Measurements from ENCODE around the gene M1AP. TPM values are rescaled to one million over a fixed set of nuclear protein-coding genes. Genes with fewer than 3 reads are reported as not detected.

M1AP gene
- total and polyA plus RNA-seq, 9 donors: 0.36 to 0.72 (median 0.45) TPM; not detected in 3

DNA sequence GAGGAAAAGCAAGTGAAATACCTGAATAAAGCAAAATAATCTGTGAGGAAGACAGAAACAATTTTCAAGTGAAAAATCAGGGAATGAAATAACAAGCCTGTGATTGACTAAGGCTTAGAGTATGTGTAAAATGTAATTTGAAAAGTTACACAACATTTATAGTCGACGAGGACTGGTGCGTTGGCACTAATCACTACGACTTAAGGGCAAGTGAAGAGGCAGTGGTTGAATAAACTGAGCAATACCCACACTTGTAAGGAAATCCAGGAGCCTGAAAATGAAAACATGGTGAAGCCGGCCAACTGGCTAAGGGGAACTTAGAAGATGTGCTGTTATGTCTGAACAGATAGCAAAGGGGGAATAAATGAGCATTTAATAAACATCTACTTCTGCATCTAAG is 80.2 kb downstream of the M1AP start:
- Histone ChIP-seq H3K36me3 (no peaks in the 10 kb centered on the region), H3K27ac (no peak overlapping the region), H3K9me3 (no peaks in the 10 kb centered on the region), H3K4me1 (ENCODE audit: insufficient read depth) (no peaks in the 10 kb centered on the region), H3K4me3 (no peak overlapping the region), H3K27me3 (no peaks in the 10 kb centered on the region)
- TF ChIP-seq EP300 (IDR thresholded peaks at IDR 0.05) (no peak), POLR2A (IDR thresholded peaks at IDR 0.05) (no peak)
- TF ChIP-seq, protein P1, sequence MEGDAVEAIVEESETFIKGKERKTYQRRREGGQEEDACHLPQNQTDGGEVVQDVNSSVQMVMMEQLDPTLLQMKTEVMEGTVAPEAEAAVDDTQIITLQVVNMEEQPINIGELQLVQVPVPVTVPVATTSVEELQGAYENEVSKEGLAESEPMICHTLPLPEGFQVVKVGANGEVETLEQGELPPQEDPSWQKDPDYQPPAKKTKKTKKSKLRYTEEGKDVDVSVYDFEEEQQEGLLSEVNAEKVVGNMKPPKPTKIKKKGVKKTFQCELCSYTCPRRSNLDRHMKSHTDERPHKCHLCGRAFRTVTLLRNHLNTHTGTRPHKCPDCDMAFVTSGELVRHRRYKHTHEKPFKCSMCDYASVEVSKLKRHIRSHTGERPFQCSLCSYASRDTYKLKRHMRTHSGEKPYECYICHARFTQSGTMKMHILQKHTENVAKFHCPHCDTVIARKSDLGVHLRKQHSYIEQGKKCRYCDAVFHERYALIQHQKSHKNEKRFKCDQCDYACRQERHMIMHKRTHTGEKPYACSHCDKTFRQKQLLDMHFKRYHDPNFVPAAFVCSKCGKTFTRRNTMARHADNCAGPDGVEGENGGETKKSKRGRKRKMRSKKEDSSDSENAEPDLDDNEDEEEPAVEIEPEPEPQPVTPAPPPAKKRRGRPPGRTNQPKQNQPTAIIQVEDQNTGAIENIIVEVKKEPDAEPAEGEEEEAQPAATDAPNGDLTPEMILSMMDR (IDR thresholded peaks at IDR 0.05): no peak
- intact Hi-C loops (cut with DNase I): no loop called here
- no peak for DNase-seq
- WGBS, 3 donors: 72 to 82% (median 77%) methylated on average over 5 of the region's 5 CpGs

DNA sequence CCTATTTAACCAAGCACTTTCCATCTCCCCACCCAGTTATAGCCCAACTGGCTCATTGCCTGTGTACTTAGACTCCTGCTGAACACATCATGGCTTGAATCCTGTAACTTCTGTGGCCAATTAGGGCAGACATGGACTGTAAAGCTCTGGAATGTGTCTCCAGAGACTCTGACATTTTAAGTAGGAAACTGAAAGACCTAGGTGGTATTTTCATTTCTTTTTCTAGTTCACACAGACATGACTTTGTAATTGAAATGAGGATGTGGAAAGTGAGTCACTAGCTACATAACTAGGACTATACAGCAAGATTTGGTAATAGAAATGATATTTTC is 81.4 kb downstream of the M1AP start:
- no peak for TF ChIP-seq POLR2A (IDR thresholded peaks at IDR 0.05)
- TF ChIP-seq, protein P1 (IDR thresholded peaks at IDR 0.05): no peak
- no peak for TF ChIP-seq EP300 (IDR thresholded peaks at IDR 0.05)
- no peaks in the 10 kb centered on the region for H3K4me1 ChIP-seq (ENCODE audit: insufficient read depth)
- no peak overlapping the region for H3K27ac ChIP-seq
- intact Hi-C loops (cut with DNase I): no loop called here
- H3K9me3 ChIP-seq: no peaks in the 10 kb centered on the region
- no peak overlapping the region for H3K4me3 ChIP-seq
- DNase-seq: no peak
- no peaks in the 10 kb centered on the region for H3K36me3 ChIP-seq
- H3K27me3 ChIP-seq: no peaks in the 10 kb centered on the region

DNA sequence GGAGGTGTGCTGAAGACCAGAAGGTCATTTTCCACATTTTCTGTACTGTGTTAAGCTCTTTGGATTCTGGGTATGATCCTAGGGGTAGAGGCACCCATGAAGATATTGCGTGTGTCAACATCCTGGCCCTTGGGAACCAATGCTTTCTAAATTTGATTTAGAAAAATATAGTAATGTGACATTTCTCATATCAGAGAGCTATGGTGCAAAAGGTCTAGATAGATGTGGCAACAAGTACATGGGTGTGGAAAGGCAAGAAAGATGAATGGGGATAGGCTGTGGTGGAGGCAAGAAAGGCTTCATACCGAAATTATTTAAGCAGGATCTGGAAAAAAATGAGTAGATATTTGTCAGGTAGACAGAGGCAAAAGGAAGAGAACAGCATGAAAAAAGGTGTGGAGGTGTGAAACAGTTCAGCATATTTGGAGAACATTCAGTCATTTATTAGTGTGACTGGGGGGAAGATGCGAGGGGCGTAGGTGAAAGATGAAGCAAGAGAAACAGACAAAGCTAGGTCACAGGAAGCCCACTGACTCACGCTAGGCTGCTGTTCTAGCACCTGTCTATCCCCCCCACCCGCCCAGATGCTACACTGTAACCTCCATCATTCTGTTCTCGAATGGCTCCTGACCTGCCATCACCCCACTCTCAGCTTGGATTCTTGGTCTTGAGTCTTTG is 81.9 kb downstream of the M1AP start:
- WGBS, 3 donors: 72 to 74% (median 73%) methylated on average over 7 of the region's 7 CpGs
- intact Hi-C loops (cut with DNase I): no loop called here

DNA sequence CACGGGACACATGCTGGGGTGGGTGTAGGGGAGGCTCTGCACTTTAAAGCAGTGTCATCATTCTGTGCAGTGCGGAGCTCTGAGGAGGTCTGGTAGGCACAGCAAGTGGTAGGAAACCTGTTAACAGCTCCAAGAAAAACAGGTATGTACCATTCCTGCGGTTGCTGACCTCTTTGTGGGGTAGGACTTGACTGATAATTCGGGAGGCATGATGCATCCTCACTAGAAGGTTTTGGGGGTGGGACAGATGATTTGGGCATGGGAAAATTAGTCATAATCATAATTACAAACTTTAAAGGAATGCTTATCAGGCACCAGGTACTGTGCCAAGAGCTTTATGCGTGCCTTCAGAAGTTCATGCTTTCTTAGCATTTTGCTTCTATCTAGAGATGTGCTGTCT is 83.9 kb downstream of the M1AP start:
- intact Hi-C loops (cut with DNase I): no loop called here
- DNase-seq: no peak
- TF ChIP-seq POLR2A (IDR thresholded peaks at IDR 0.05) (no peak), EP300 (IDR thresholded peaks at IDR 0.05) (no peak)
- TF ChIP-seq, protein P1 (IDR thresholded peaks at IDR 0.05): no peak
- Histone ChIP-seq H3K9me3 (no peaks in the 10 kb centered on the region), H3K27ac (no peak overlapping the region), H3K4me1 (ENCODE audit: insufficient read depth) (no peaks in the 10 kb centered on the region), H3K4me3 (no peak overlapping the region), H3K27me3 (no peaks in the 10 kb centered on the region), H3K36me3 (no peaks in the 10 kb centered on the region)
- 41 to 62% (median 59%) methylated on average over 5 of the region's 5 CpGs for WGBS, 3 donors

More for the DNA sequence above, 81.9 kb downstream of the M1AP start:
- no peak for DNase-seq
- H3K4me3 ChIP-seq: no peak overlapping the region
- no peak overlapping the region for H3K27ac ChIP-seq
- no peaks in the 10 kb centered on the region for H3K36me3 ChIP-seq
- no peaks in the 10 kb centered on the region for H3K9me3 ChIP-seq
- TF ChIP-seq, protein P1 (IDR thresholded peaks at IDR 0.05): no peak
- TF ChIP-seq EP300 (IDR thresholded peaks at IDR 0.05) (no peak), POLR2A (IDR thresholded peaks at IDR 0.05) (no peak)
- H3K4me1 ChIP-seq (ENCODE audit: insufficient read depth): no peaks in the 10 kb centered on the region
- no peaks in the 10 kb centered on the region for H3K27me3 ChIP-seq
